HepG2 (cell line): ENCODE measurements around the gene TACC2. TPM values are rescaled to one million over a fixed set of nuclear protein-coding genes. Genes with fewer than 3 reads are reported as not detected.

Source experiments
- AKNA ChIP-seq: sonication (generic); formaldehyde crosslinking; IDR thresholded peaks from 2 replicates; pipeline ENCODE4 v1.4.0; 2020; ENCODE audit warnings: missing genetic modification reagents, borderline replicate concordance
- CEBPB ChIP-seq: IDR thresholded peaks from 2 replicates; pipeline ENCODE4 v1.6.1; 2011; ENCODE audit warnings: low read depth, low read length, improper control_type of control experiment, borderline replicate concordance
- ESRRA ChIP-seq: sonication (generic); formaldehyde crosslinking; IDR thresholded peaks from 2 replicates; pipeline ENCODE4 v1.5.1; 2020; ENCODE audit warnings: mild to moderate bottlenecking, low read depth, missing genetic modification reagents
- GATA4 ChIP-seq: sonication (generic); IDR thresholded peaks from 2 replicates; pipeline ENCODE4 v1.6.1; 2016; ENCODE audit warnings: antibody characterized with exemption, low read depth, borderline replicate concordance
- GATAD2A ChIP-seq: IDR thresholded peaks from 2 replicates; pipeline ENCODE4 v1.6.1; 2016
- NKX3-1 ChIP-seq: sonication (generic); formaldehyde crosslinking; IDR thresholded peaks from 2 replicates; pipeline ENCODE4 v1.5.0; 2020; ENCODE audit warnings: missing genetic modification reagents
- RARG ChIP-seq: sonication (generic); formaldehyde crosslinking; IDR thresholded peaks from 2 replicates; pipeline ENCODE4 v1.4.0; 2020; ENCODE audit warnings: low read depth, mild to moderate bottlenecking, missing genetic modification reagents
- RBFOX2 ChIP-seq: fragments of 200-400 bp; formaldehyde crosslinking; IDR thresholded peaks from 2 replicates; pipeline ENCODE4 v1.6.1; 2017; ENCODE audit warnings: low read depth, mild to moderate bottlenecking, low read length
- SMAD3 ChIP-seq: sonication (generic); formaldehyde crosslinking; IDR thresholded peaks from 2 replicates; pipeline ENCODE4 v1.4.0; 2020; ENCODE audit warnings: missing genetic modification reagents
- STAG1 ChIP-seq: sonication (generic); formaldehyde crosslinking; IDR thresholded peaks from 2 replicates; pipeline ENCODE4 v1.4.0; 2020; ENCODE audit warnings: missing genetic modification reagents
- THAP7 ChIP-seq: sonication (generic); formaldehyde crosslinking; IDR thresholded peaks from 2 replicates; pipeline ENCODE4 v1.8.1; 2023; ENCODE audit warnings: mild to moderate bottlenecking, missing genetic modification reagents
- U2AF2 ChIP-seq: fragments of 200-400 bp; formaldehyde crosslinking; IDR thresholded peaks from 2 replicates; pipeline ENCODE4 v1.6.1; 2017; ENCODE audit warnings: low read depth, mild to moderate bottlenecking, low read length
- YEATS2 ChIP-seq: sonication (generic); formaldehyde crosslinking; IDR thresholded peaks from 2 replicates; pipeline ENCODE4 v1.4.0; 2020; ENCODE audit warnings: missing genetic modification reagents, borderline replicate concordance
- ZBTB39 ChIP-seq: sonication (generic); formaldehyde crosslinking; IDR thresholded peaks from 2 replicates; pipeline ENCODE4 v1.5.0; 2020; ENCODE audit warnings: missing genetic modification reagents
- ZBTB7B ChIP-seq: sonication (generic); formaldehyde crosslinking; IDR thresholded peaks from 2 replicates; pipeline ENCODE4 v1.4.0; 2020; ENCODE audit warnings: missing genetic modification reagents
- ZFP90 ChIP-seq: sonication (generic); formaldehyde crosslinking; IDR thresholded peaks from 2 replicates; pipeline ENCODE4 v1.8.0; 2022; ENCODE audit warnings: missing genetic modification reagents, mild to moderate bottlenecking, inconsistent platforms, borderline replicate concordance
- ZNF124 ChIP-seq: sonication (generic); formaldehyde crosslinking; IDR thresholded peaks from 2 replicates; pipeline ENCODE4 v1.4.0; 2020; ENCODE audit warnings: missing genetic modification reagents
- ZNF3 ChIP-seq: IDR thresholded peaks from 2 replicates; pipeline ENCODE4 v1.7.0; 2017; ENCODE audit warnings: inconsistent platforms
- ZNF317 ChIP-seq: sonication (generic); formaldehyde crosslinking; IDR thresholded peaks from 2 replicates; pipeline ENCODE4 v1.5.0; 2020; ENCODE audit warnings: mild to moderate bottlenecking, missing genetic modification reagents
- ZNF414 ChIP-seq: sonication (generic); formaldehyde crosslinking; IDR thresholded peaks from 2 replicates; pipeline ENCODE4 v1.5.0; 2020; ENCODE audit warnings: missing genetic modification reagents
- ZNF607 ChIP-seq: sonication (generic); formaldehyde crosslinking; IDR thresholded peaks from 2 replicates; pipeline ENCODE4 v1.5.1; 2020; ENCODE audit warnings: missing genetic modification reagents, mild to moderate bottlenecking, borderline replicate concordance
- polyA plus RNA-seq, 8 experiments: library from polyadenylated mRNA; depleted of rRNA in 3 of 8; stranded (reverse) in 7 of 8; unstranded in 1 of 8; fragments of >200 nt; fragmentation: Illumina TruSeq in 4 of 8; extraction: Trizol in 4 of 8; gene quantifications; 2 replicates each; pipeline versions ENCODE4 v1.2.1 to v1.2.3, GENCODE V29; 2011 to 2016; ENCODE audit warnings: low read depth in 4 of 8, missing spikeins in 1 of 8, mixed read lengths in 1 of 8; ENCODE audit not compliant: insufficient read depth in 1 of 8
- total RNA-seq, 5 experiments: library from RNA; depleted of rRNA; stranded (reverse); fragments of >200 nt; fragmentation: Illumina TruSeq; extraction: Trizol; gene quantifications; 2 replicates each; pipeline ENCODE4 v1.2.3, GENCODE V29; 2016; ENCODE audit warnings: low read depth in 1 of 5

Gene TACC2
- total and polyA plus RNA-seq, 2 of the 13 experiments (the other 11 are each of a cell fraction or from before 2014, with no cell fraction given) = 11.8 to 16.0 TPM

GRCh38 chr10:122113161-122113944 is 124.4 kb downstream of the TACC2 start (continued):
- TF ChIP-seq GATAD2A (CRISPR knock-in tag) = 0 out of 2 replicates have a peak, but pooled peaks have one; percentile 24
- TF ChIP-seq ZNF414 = peak; percentile 49; the same call in 1 of the 2 replicates
- TF ChIP-seq ZBTB39 (CRISPR knock-in tag) = peak; percentile 61
- peak; percentile 75; the same call in 1 of the 2 replicates for TF ChIP-seq ESRRA (CRISPR knock-in tag)
- peak; percentile 90 for TF ChIP-seq RBFOX2
- peak; percentile 13; the same call in 1 of the 2 replicates for TF ChIP-seq CEBPB
- 0 out of 2 replicates have a peak, but pooled peaks have one; percentile 15 for TF ChIP-seq GATA4
- no peak for TF ChIP-seq AKNA (CRISPR knock-in tag)
- peak; percentile 85 for TF ChIP-seq ZNF317
- TF ChIP-seq ZNF607 = no peak
- TF ChIP-seq ZNF124 (CRISPR knock-in tag) = 0 out of 2 replicates have a peak, but pooled peaks have one; percentile 69
- TF ChIP-seq U2AF2 = no peak
- no peak for TF ChIP-seq NKX3-1 (CRISPR knock-in tag)
- peak; percentile 17; the same call in 1 of the 2 replicates for TF ChIP-seq YEATS2 (CRISPR knock-in tag)
- no peak for TF ChIP-seq ZNF3
- TF ChIP-seq ZFP90 (CRISPR knock-in tag) = peak; percentile 79; the same call in 1 of the 2 replicates
- peak; percentile 53 for TF ChIP-seq STAG1 (CRISPR knock-in tag)
- 0 out of 2 replicates have a peak, but pooled peaks have one; percentile 40 for TF ChIP-seq RARG
- peak; percentile 32; the same call in 1 of the 2 replicates for TF ChIP-seq ZBTB7B
- TF ChIP-seq SMAD3 (CRISPR knock-in tag) = 0 out of 2 replicates have a peak, but pooled peaks have one; percentile 1
- TF ChIP-seq THAP7 = 0 out of 2 replicates have a peak, but pooled peaks have one; percentile 57
